H1 (cell line): ENCODE measurements around the gene ARHGAP32. TPM values are rescaled to one million over a fixed set of nuclear protein-coding genes. Genes with fewer than 3 reads are reported as not detected.

Experiments used
- CTCF ChIA-PET: fragments of 300-600 bp; sonication (Branson Sonifier 250); formaldehyde crosslinking; loops from one replicate; lab custom pipeline; 2021; ENCODE audit not compliant: partially characterized antibody; lab: Charles Lee
- POLR2A ChIA-PET: fragments of 300-600 bp; sonication (Branson Sonifier 250); formaldehyde crosslinking; loops from one replicate; lab custom pipeline; 2021; ENCODE audit warnings: inconsistent platforms; ENCODE audit not compliant: partially characterized antibody; lab: Charles Lee
- DNase-seq, 2 experiments: peaks; one replicate each; pipeline versions ENCODE4 v3.0.0 to v3.0.0-alpha.2; 2010 to 2022; ENCODE audit warnings: low spot score in 2 of 2, low read depth in 1 of 2, mixed read lengths in 1 of 2
- FAIRE-seq: peaks from 2 replicates; lab custom pipeline; 2011; peaks lifted over from hg19 to GRCh38; lab: Jason Lieb, UNC
- H2AFZ ChIP-seq: 2 replicates; pipeline ENCODE4 v1.8.1; 2012; ENCODE audit warnings: low read length, inconsistent platforms
- H2AK5ac ChIP-seq: 2 replicates; pipeline ENCODE4 v1.6.1; 2013; ENCODE audit warnings: low read depth, low read length
- H2BK120ac ChIP-seq: replicated peaks from 2 replicates; pipeline ENCODE3; 2013; ENCODE audit warnings: low read depth, low read length, inconsistent platforms
- H2BK12ac ChIP-seq: 2 replicates; pipeline ENCODE4 v1.6.1; 2013; ENCODE audit warnings: low read depth, low read length
- H2BK15ac ChIP-seq: 2 replicates; pipeline ENCODE4 v1.6.1; 2013; ENCODE audit warnings: low read length
- H2BK20ac ChIP-seq: 2 replicates; pipeline ENCODE4 v1.6.1; 2013; ENCODE audit warnings: low read length
- H2BK5ac ChIP-seq: 2 replicates; pipeline ENCODE4 v1.6.1; 2013; ENCODE audit warnings: low read depth, low read length
- H3K14ac ChIP-seq: 2 replicates; pipeline ENCODE4 v1.6.1; 2013; ENCODE audit warnings: inconsistent platforms; ENCODE audit not compliant: insufficient read length
- H3K18ac ChIP-seq: 2 replicates; pipeline ENCODE4 v1.6.1; 2013; ENCODE audit warnings: low read length; ENCODE audit errors: extremely low read depth
- H3K23ac ChIP-seq: 2 replicates; pipeline ENCODE4 v1.6.1; 2013; ENCODE audit warnings: inconsistent platforms; ENCODE audit not compliant: insufficient read length
- H3K23me2 ChIP-seq: 2 replicates; pipeline ENCODE4 v1.6.1; 2013; ENCODE audit warnings: low read depth, low read length
- H3K27ac ChIP-seq: 2 replicates; pipeline ENCODE4 v1.6.1; 2011; ENCODE audit warnings: low read depth, low read length, inconsistent platforms
- H3K27me3 ChIP-seq, 4 experiments: replicated peaks in 1 of 4; 1 replicate in 1 of 4; 2 replicates in 3 of 4; pipeline versions ENCODE4 v1.6.1 to v1.8.1; 2011 to 2013; ENCODE audit warnings: low read length in 3 of 4, mild to moderate bottlenecking in 3 of 4, inconsistent platforms in 2 of 4, mixed read lengths in 2 of 4, moderate library complexity in 1 of 4; ENCODE audit not compliant: control insufficient read depth in 3 of 4, insufficient read depth in 3 of 4; ENCODE audit errors: extremely low read depth in 1 of 4
- H3K36me3 ChIP-seq, 4 experiments: 2 replicates each; pipeline versions ENCODE4 v1.6.1 to v1.8.1; 2011 to 2013; ENCODE audit warnings: mild to moderate bottlenecking in 4 of 4, low read length in 3 of 4, moderate library complexity in 2 of 4, control low read depth in 1 of 4, inconsistent platforms in 1 of 4; ENCODE audit not compliant: insufficient read depth in 4 of 4, control insufficient read depth in 2 of 4
- H3K4ac ChIP-seq: replicated peaks from 2 replicates; pipeline ENCODE3; 2013; ENCODE audit warnings: low read length, low read depth, mixed read lengths, inconsistent platforms; ENCODE audit not compliant: insufficient read length
- H3K4me1 ChIP-seq, 4 experiments: replicated peaks in 1 of 4; 1 replicate in 1 of 4; 2 replicates in 3 of 4; pipeline versions ENCODE4 v1.6.1 to v1.8.1; 2011 to 2013; ENCODE audit warnings: low read length in 3 of 4, inconsistent platforms in 2 of 4, mixed read lengths in 1 of 4; ENCODE audit not compliant: insufficient read depth in 4 of 4, control insufficient read depth in 3 of 4
- H3K4me2 ChIP-seq, 2 experiments: 2 replicates each; pipeline versions ENCODE4 v1.6.1 to v1.8.1; 2011 to 2013; ENCODE audit warnings: low read depth in 2 of 2, low read length in 2 of 2, control low read depth in 1 of 2, inconsistent platforms in 1 of 2, mild to moderate bottlenecking in 1 of 2; ENCODE audit not compliant: insufficient read depth in 1 of 2
- H3K4me3 ChIP-seq, 4 experiments: fragments of 200-600, 300-600 bp in 1 of 4; sonication (generic), shearing (Covaris generic), sonication (Bioruptor Twin) in 1 of 4; 2 replicates each; pipeline versions ENCODE4 v1.5.1 to v1.8.1; 2011 to 2016; ENCODE audit warnings: low read length in 4 of 4, low read depth in 3 of 4, control low read depth in 2 of 4, inconsistent platforms in 2 of 4, mild to moderate bottlenecking in 2 of 4, mixed read lengths in 1 of 4, moderate library complexity in 1 of 4; ENCODE audit not compliant: insufficient read depth in 2 of 4; ENCODE audit errors: extremely low read depth in 1 of 4
- H3K56ac ChIP-seq: replicated peaks from 2 replicates; pipeline ENCODE3; 2013; ENCODE audit warnings: low read depth, mild to moderate bottlenecking, mixed read lengths, low read length, inconsistent platforms; ENCODE audit not compliant: insufficient read length
- H3K79me1 ChIP-seq: 2 replicates; pipeline ENCODE4 v1.6.1; 2013; ENCODE audit warnings: low read depth, low read length, control low read depth
- H3K79me2 ChIP-seq, 2 experiments: 2 replicates each; pipeline versions ENCODE4 v1.6.1 to v1.8.1; 2012 to 2013; ENCODE audit warnings: low read length in 2 of 2, mild to moderate bottlenecking in 2 of 2, inconsistent platforms in 1 of 2; ENCODE audit not compliant: insufficient read depth in 2 of 2, control insufficient read depth in 1 of 2
- H3K9ac ChIP-seq, 4 experiments: replicated peaks in 1 of 4; 1 replicate in 1 of 4; 2 replicates in 3 of 4; pipeline versions ENCODE4 v1.6.1 to v1.8.1; 2011 to 2013; ENCODE audit warnings: low read depth in 3 of 4, low read length in 3 of 4, control low read depth in 2 of 4, mild to moderate bottlenecking in 2 of 4, moderate library complexity in 2 of 4, inconsistent platforms in 1 of 4; ENCODE audit errors: extremely low read depth in 1 of 4
- H3K9me3 ChIP-seq, 2 experiments: 2 replicates each; pipeline versions ENCODE4 v1.6.1 to v1.8.1; 2012 to 2013; ENCODE audit warnings: mild to moderate bottlenecking in 2 of 2, moderate library complexity in 2 of 2, control low read depth in 1 of 2, inconsistent platforms in 1 of 2, low read depth in 1 of 2, low read length in 1 of 2, mixed read lengths in 1 of 2; ENCODE audit not compliant: insufficient read depth in 2 of 2
- H4K20me1 ChIP-seq, 2 experiments: replicated peaks in 1 of 2; 2 replicates each; pipeline versions ENCODE3 to v1.8.1; 2011 to 2013; ENCODE audit warnings: inconsistent platforms in 2 of 2, low read length in 2 of 2, mild to moderate bottlenecking in 1 of 2; ENCODE audit not compliant: insufficient read depth in 2 of 2, control insufficient read depth in 1 of 2
- H4K5ac ChIP-seq: 2 replicates; pipeline ENCODE4 v1.6.1; 2013; ENCODE audit warnings: low read length, low read depth, mixed read lengths, inconsistent platforms; ENCODE audit not compliant: insufficient read length
- H4K8ac ChIP-seq: 2 replicates; pipeline ENCODE4 v1.8.0; 2013; ENCODE audit warnings: mild to moderate bottlenecking, moderate library complexity, low read length, inconsistent platforms; ENCODE audit not compliant: insufficient read depth; ENCODE audit errors: extremely low read depth
- H4K91ac ChIP-seq: replicated peaks from 2 replicates; pipeline ENCODE3; 2013; ENCODE audit warnings: low read length, mixed read lengths, inconsistent platforms; ENCODE audit not compliant: insufficient read length
- CHD2 ChIP-seq: IDR thresholded peaks from 2 replicates; pipeline ENCODE4 v1.6.1; 2012; ENCODE audit warnings: low read length, improper control_type of control experiment
- CTBP2 ChIP-seq: IDR thresholded peaks from 2 replicates; pipeline ENCODE4 v1.7.0; 2011; ENCODE audit warnings: borderline replicate concordance, mild to moderate bottlenecking, moderate library complexity, mixed read lengths, low read length; ENCODE audit not compliant: insufficient read depth, insufficient read length
- CTCF ChIP-seq, 3 experiments: IDR thresholded peaks; 1 replicate in 2 of 3; 2 replicates in 1 of 3; pipeline versions ENCODE4 v1.5.1 to v1.6.1; 2011; ENCODE audit warnings: low read length in 3 of 3, mild to moderate bottlenecking in 3 of 3, inconsistent platforms in 2 of 3, low read depth in 1 of 3, moderate library complexity in 1 of 3; ENCODE audit not compliant: insufficient read depth in 1 of 3; ENCODE audit errors: control extremely low read depth in 1 of 3
- EZH2 ChIP-seq: fragments of 200-600 bp; sonication (generic); IDR thresholded peaks from 2 replicates; pipeline ENCODE4 v1.7.1; 2012; ENCODE audit warnings: low read depth, mild to moderate bottlenecking, moderate library complexity, low read length, inconsistent platforms; ENCODE audit not compliant: severe bottlenecking
- FOSL1 ChIP-seq: IDR thresholded peaks from 2 replicates; pipeline ENCODE4 v1.6.1; 2011; ENCODE audit warnings: mild to moderate bottlenecking, low read depth, low read length, moderate library complexity; ENCODE audit not compliant: insufficient read depth
- RAD21 ChIP-seq, 2 experiments: IDR thresholded peaks in 1 of 2; conservative IDR thresholded peaks in 1 of 2; 2 replicates each; pipeline ENCODE4 v1.6.1; 2011; ENCODE audit warnings: low read depth in 2 of 2, low read length in 2 of 2, improper control_type of control experiment in 1 of 2, inconsistent platforms in 1 of 2, mild to moderate bottlenecking in 1 of 2, moderate library complexity in 1 of 2
- TEAD4 ChIP-seq: IDR thresholded peaks from 2 replicates; pipeline ENCODE4 v1.6.1; 2012; ENCODE audit warnings: low read depth, low read length, inconsistent platforms, mixed read lengths
- WGBS, 2 experiments: shearing (Covaris generic) in 1 of 2; methylation state at CpG; one replicate each; pipeline versions ENCODE4 v1.1.6 to v1.1.7; 2013 to 2015; ENCODE audit warnings: low lambda C conversion rate in 2 of 2, mixed read lengths in 2 of 2, inconsistent platforms in 1 of 2, low coverage in 1 of 2, missing lambda C conversion rate in 1 of 2; ENCODE audit not compliant: insufficient replicate concordance in 2 of 2, insufficient coverage in 1 of 2, insufficient read length in 1 of 2; ENCODE audit errors: extremely low coverage in 1 of 2, missing lambda C conversion rate in 1 of 2; 5-methylcytosine and 5-hydroxymethylcytosine counted together
- polyA plus RNA-seq, 7 experiments: library from polyadenylated mRNA; depleted of rRNA in 3 of 7; stranded (reverse) in 5 of 7; unstranded in 2 of 7; fragments of >200 nt in 5 of 7; fragments of 200-250 nt in 2 of 7; gene quantifications; 1 replicate in 5 of 7; 2 replicates in 1 of 7; 4 replicates in 1 of 7; pipeline versions ENCODE4 v1.2.1 to v1.2.3, GENCODE V29; 2011 to 2013; ENCODE audit warnings: missing spikeins in 2 of 7, mixed read lengths in 2 of 7
- total RNA-seq: library from RNA; stranded (reverse); fragmentation: NEBNext Ultra II Directional; extraction: Animal tissue kit (Norgen Biotek cat#: 25700); gene quantifications from 2 replicates; pipeline ENCODE4 v1.2.1, GENCODE V29; 2021

ARHGAP32 gene
- total and polyA plus RNA-seq, 2 of the 8 experiments (the other 6 are each of a cell fraction or from before 2014, with no cell fraction given), result 13.7 to 30.0 TPM

GRCh38 chr11:128956401-128957201 lies 235.5 kb downstream of the ARHGAP32 start:
- H3K9me3 ChIP-seq, result no peaks in the 10 kb centered on the region
- FAIRE-seq, result peak; percentile 94
- H3K36me3 ChIP-seq, result no peaks in the 10 kb centered on the region
- H2AK5ac ChIP-seq, result no peak overlapping the region
- ChIA-PET POLR2A (interaction anchor here (1.0 kb wide), 1 partner anchor 70 kb away, joined by 4 read pairs; no protein-coding TSS in a partner anchor), CTCF (interaction anchor here (0.6 to 20.6 kb wide), 43 partner anchors 8 to 826 kb away, joined by 3 to 473 read pairs (median 4); partner anchors contain the start of genes KCNJ5 and TP53AIP1)
- H3K27me3 ChIP-seq, result peaks cover 0 to 2% (median 0%) of the 10 kb centered on the region in 4 experiments; a peak in 2 of 7 replicates
- no peak overlapping the region for H3K14ac ChIP-seq
- no peak overlapping the region for H3K4me2 ChIP-seq
- H2BK120ac ChIP-seq, result no peak overlapping the region
- no peak overlapping the region for H3K27ac ChIP-seq
- no peak overlapping the region for H3K56ac ChIP-seq
- no peak for TF ChIP-seq EZH2
- TF ChIP-seq RAD21 (IDR thresholded peaks at IDR 0.05 in 1 of 2, conservative IDR thresholded peaks at IDR 0.05 in 1 of 2; ENCODE audit: low read depth in 2 of 2, low read length in 2 of 2), result peak; percentile 89 to 90
- peak in 2 of 3 experiments; percentile 79 to 86; a peak in 3 of 4 replicates for TF ChIP-seq CTCF (IDR thresholded peaks at IDR 0.05; ENCODE audit: control extremely low read depth in 1 of 3, insufficient read depth in 1 of 3, low read depth in 1 of 3, low read length in 3 of 3)
- no peak for TF ChIP-seq FOSL1
- no peak for TF ChIP-seq CHD2
- TF ChIP-seq TEAD4, result 0 out of 2 replicates have a peak, but pooled peaks have one; percentile 18
- TF ChIP-seq CTBP2, result no peak
- H3K9ac ChIP-seq, result no peak overlapping the region
- no peak overlapping the region for H4K5ac ChIP-seq
- peaks cover 0 to 2% of the 10 kb centered on the region in 2 experiments for H4K20me1 ChIP-seq
- H3K79me2 ChIP-seq, result no peaks in the 10 kb centered on the region; a peak in 1 of 4 replicates
- no peak overlapping the region for H4K91ac ChIP-seq
- no peak overlapping the region for H2BK5ac ChIP-seq
- no peaks in the 10 kb centered on the region for H3K4me1 ChIP-seq
- H3K18ac ChIP-seq, result no peak overlapping the region
- H2BK12ac ChIP-seq, result 0 out of 2 replicates have a peak overlapping the region, but pooled peaks have one; percentile 41
- H4K8ac ChIP-seq, result no peak overlapping the region
- WGBS, 2 experiments, result 59% methylated on average over 7 of the region's 8 CpGs; no CpG with 5 or more reads in 1 of the 2 experiments
- no peak overlapping the region for H2AFZ ChIP-seq
- no peak overlapping the region for H3K23ac ChIP-seq
- DNase-seq, result no peak
- no peaks in the 10 kb centered on the region for H3K79me1 ChIP-seq
- no peak overlapping the region for H3K4me3 ChIP-seq
- no peak overlapping the region for H2BK15ac ChIP-seq
- H3K4ac ChIP-seq, result no peak overlapping the region
- no peaks in the 10 kb centered on the region for H3K23me2 ChIP-seq
- H2BK20ac ChIP-seq, result no peak overlapping the region
